H1 (cell line): ENCODE measurements around the gene PLXND1. TPM values are rescaled to one million over a fixed set of nuclear protein-coding genes. Genes with fewer than 3 reads are reported as not detected.

Source experiments
- CTCF ChIA-PET: fragments of 300-600 bp; sonication (Branson Sonifier 250); formaldehyde crosslinking; loops from one replicate; lab custom pipeline; 2021; ENCODE audit not compliant: partially characterized antibody; lab: Charles Lee
- POLR2A ChIA-PET: fragments of 300-600 bp; sonication (Branson Sonifier 250); formaldehyde crosslinking; loops from one replicate; lab custom pipeline; 2021; ENCODE audit warnings: inconsistent platforms; ENCODE audit not compliant: partially characterized antibody; lab: Charles Lee
- DNase-seq, 2 experiments: peaks; one replicate each; pipeline versions ENCODE4 v3.0.0 to v3.0.0-alpha.2; 2010 to 2022; ENCODE audit warnings: low spot score in 2 of 2, low read depth in 1 of 2, mixed read lengths in 1 of 2
- FAIRE-seq: peaks from 2 replicates; lab custom pipeline; 2011; peaks lifted over from hg19 to GRCh38; lab: Jason Lieb, UNC
- H2AFZ ChIP-seq: 2 replicates; pipeline ENCODE4 v1.8.1; 2012; ENCODE audit warnings: low read length, inconsistent platforms
- H2AK5ac ChIP-seq: 2 replicates; pipeline ENCODE4 v1.6.1; 2013; ENCODE audit warnings: low read depth, low read length
- H2BK120ac ChIP-seq: replicated peaks from 2 replicates; pipeline ENCODE3; 2013; ENCODE audit warnings: low read depth, low read length, inconsistent platforms
- H2BK12ac ChIP-seq: 2 replicates; pipeline ENCODE4 v1.6.1; 2013; ENCODE audit warnings: low read depth, low read length
- H2BK15ac ChIP-seq: 2 replicates; pipeline ENCODE4 v1.6.1; 2013; ENCODE audit warnings: low read length
- H2BK20ac ChIP-seq: 2 replicates; pipeline ENCODE4 v1.6.1; 2013; ENCODE audit warnings: low read length
- H2BK5ac ChIP-seq: 2 replicates; pipeline ENCODE4 v1.6.1; 2013; ENCODE audit warnings: low read depth, low read length
- H3K14ac ChIP-seq: 2 replicates; pipeline ENCODE4 v1.6.1; 2013; ENCODE audit warnings: inconsistent platforms; ENCODE audit not compliant: insufficient read length
- H3K18ac ChIP-seq: 2 replicates; pipeline ENCODE4 v1.6.1; 2013; ENCODE audit warnings: low read length; ENCODE audit errors: extremely low read depth
- H3K23ac ChIP-seq: 2 replicates; pipeline ENCODE4 v1.6.1; 2013; ENCODE audit warnings: inconsistent platforms; ENCODE audit not compliant: insufficient read length
- H3K23me2 ChIP-seq: 2 replicates; pipeline ENCODE4 v1.6.1; 2013; ENCODE audit warnings: low read depth, low read length
- H3K27ac ChIP-seq: 2 replicates; pipeline ENCODE4 v1.6.1; 2011; ENCODE audit warnings: low read depth, low read length, inconsistent platforms
- H3K27me3 ChIP-seq, 4 experiments: replicated peaks in 1 of 4; 1 replicate in 1 of 4; 2 replicates in 3 of 4; pipeline versions ENCODE4 v1.6.1 to v1.8.1; 2011 to 2013; ENCODE audit warnings: low read length in 3 of 4, mild to moderate bottlenecking in 3 of 4, inconsistent platforms in 2 of 4, mixed read lengths in 2 of 4, moderate library complexity in 1 of 4; ENCODE audit not compliant: control insufficient read depth in 3 of 4, insufficient read depth in 3 of 4; ENCODE audit errors: extremely low read depth in 1 of 4
- H3K36me3 ChIP-seq, 4 experiments: 2 replicates each; pipeline versions ENCODE4 v1.6.1 to v1.8.1; 2011 to 2013; ENCODE audit warnings: mild to moderate bottlenecking in 4 of 4, low read length in 3 of 4, moderate library complexity in 2 of 4, control low read depth in 1 of 4, inconsistent platforms in 1 of 4; ENCODE audit not compliant: insufficient read depth in 4 of 4, control insufficient read depth in 2 of 4
- H3K4ac ChIP-seq: replicated peaks from 2 replicates; pipeline ENCODE3; 2013; ENCODE audit warnings: low read length, low read depth, mixed read lengths, inconsistent platforms; ENCODE audit not compliant: insufficient read length
- H3K4me1 ChIP-seq, 4 experiments: replicated peaks in 1 of 4; 1 replicate in 1 of 4; 2 replicates in 3 of 4; pipeline versions ENCODE4 v1.6.1 to v1.8.1; 2011 to 2013; ENCODE audit warnings: low read length in 3 of 4, inconsistent platforms in 2 of 4, mixed read lengths in 1 of 4; ENCODE audit not compliant: insufficient read depth in 4 of 4, control insufficient read depth in 3 of 4
- H3K4me2 ChIP-seq, 2 experiments: 2 replicates each; pipeline versions ENCODE4 v1.6.1 to v1.8.1; 2011 to 2013; ENCODE audit warnings: low read depth in 2 of 2, low read length in 2 of 2, control low read depth in 1 of 2, inconsistent platforms in 1 of 2, mild to moderate bottlenecking in 1 of 2; ENCODE audit not compliant: insufficient read depth in 1 of 2
- H3K4me3 ChIP-seq, 4 experiments: fragments of 200-600, 300-600 bp in 1 of 4; sonication (generic), shearing (Covaris generic), sonication (Bioruptor Twin) in 1 of 4; 2 replicates each; pipeline versions ENCODE4 v1.5.1 to v1.8.1; 2011 to 2016; ENCODE audit warnings: low read length in 4 of 4, low read depth in 3 of 4, control low read depth in 2 of 4, inconsistent platforms in 2 of 4, mild to moderate bottlenecking in 2 of 4, mixed read lengths in 1 of 4, moderate library complexity in 1 of 4; ENCODE audit not compliant: insufficient read depth in 2 of 4; ENCODE audit errors: extremely low read depth in 1 of 4
- H3K56ac ChIP-seq: replicated peaks from 2 replicates; pipeline ENCODE3; 2013; ENCODE audit warnings: low read depth, mild to moderate bottlenecking, mixed read lengths, low read length, inconsistent platforms; ENCODE audit not compliant: insufficient read length
- H3K79me1 ChIP-seq: 2 replicates; pipeline ENCODE4 v1.6.1; 2013; ENCODE audit warnings: low read depth, low read length, control low read depth
- H3K79me2 ChIP-seq, 2 experiments: 2 replicates each; pipeline versions ENCODE4 v1.6.1 to v1.8.1; 2012 to 2013; ENCODE audit warnings: low read length in 2 of 2, mild to moderate bottlenecking in 2 of 2, inconsistent platforms in 1 of 2; ENCODE audit not compliant: insufficient read depth in 2 of 2, control insufficient read depth in 1 of 2
- H3K9ac ChIP-seq, 4 experiments: replicated peaks in 1 of 4; 1 replicate in 1 of 4; 2 replicates in 3 of 4; pipeline versions ENCODE4 v1.6.1 to v1.8.1; 2011 to 2013; ENCODE audit warnings: low read depth in 3 of 4, low read length in 3 of 4, control low read depth in 2 of 4, mild to moderate bottlenecking in 2 of 4, moderate library complexity in 2 of 4, inconsistent platforms in 1 of 4; ENCODE audit errors: extremely low read depth in 1 of 4
- H3K9me3 ChIP-seq, 2 experiments: 2 replicates each; pipeline versions ENCODE4 v1.6.1 to v1.8.1; 2012 to 2013; ENCODE audit warnings: mild to moderate bottlenecking in 2 of 2, moderate library complexity in 2 of 2, control low read depth in 1 of 2, inconsistent platforms in 1 of 2, low read depth in 1 of 2, low read length in 1 of 2, mixed read lengths in 1 of 2; ENCODE audit not compliant: insufficient read depth in 2 of 2
- H4K20me1 ChIP-seq, 2 experiments: replicated peaks in 1 of 2; 2 replicates each; pipeline versions ENCODE3 to v1.8.1; 2011 to 2013; ENCODE audit warnings: inconsistent platforms in 2 of 2, low read length in 2 of 2, mild to moderate bottlenecking in 1 of 2; ENCODE audit not compliant: insufficient read depth in 2 of 2, control insufficient read depth in 1 of 2
- H4K5ac ChIP-seq: 2 replicates; pipeline ENCODE4 v1.6.1; 2013; ENCODE audit warnings: low read length, low read depth, mixed read lengths, inconsistent platforms; ENCODE audit not compliant: insufficient read length
- H4K8ac ChIP-seq: 2 replicates; pipeline ENCODE4 v1.8.0; 2013; ENCODE audit warnings: mild to moderate bottlenecking, moderate library complexity, low read length, inconsistent platforms; ENCODE audit not compliant: insufficient read depth; ENCODE audit errors: extremely low read depth
- H4K91ac ChIP-seq: replicated peaks from 2 replicates; pipeline ENCODE3; 2013; ENCODE audit warnings: low read length, mixed read lengths, inconsistent platforms; ENCODE audit not compliant: insufficient read length
- BRCA1 ChIP-seq: IDR thresholded peaks from 2 replicates; pipeline ENCODE4 v1.6.1; 2012; ENCODE audit warnings: low read depth, low read length, improper control_type of control experiment
- CBX5 ChIP-seq: fragments of 300-800, 300-1000 bp; sonication (generic); IDR thresholded peaks from 2 replicates; pipeline ENCODE4 v1.7.1; 2016; ENCODE audit warnings: antibody characterized with exemption, low read length, low read depth
- CBX8 ChIP-seq: fragments of 300-800, 300-1000 bp; sonication (generic); IDR thresholded peaks from 2 replicates; pipeline ENCODE4 v1.7.1; 2016; ENCODE audit warnings: low read depth, low read length, borderline replicate concordance
- CHD2 ChIP-seq: IDR thresholded peaks from 2 replicates; pipeline ENCODE4 v1.6.1; 2012; ENCODE audit warnings: low read length, improper control_type of control experiment
- HDAC2 ChIP-seq, 2 experiments: fragments of 300-600 bp in 1 of 2; sonication (generic) in 1 of 2; IDR thresholded peaks; 2 replicates each; pipeline ENCODE4 v1.6.1; 2011 to 2012; ENCODE audit warnings: low read depth in 2 of 2, low read length in 2 of 2, mild to moderate bottlenecking in 2 of 2, moderate library complexity in 2 of 2, borderline replicate concordance in 1 of 2, inconsistent platforms in 1 of 2
- MAFK ChIP-seq: IDR thresholded peaks from 2 replicates; pipeline ENCODE4 v1.6.1; 2012; ENCODE audit warnings: low read depth, mild to moderate bottlenecking, improper control_type of control experiment, low read length
- PHF8 ChIP-seq: fragments of 200-600 bp; sonication (generic); conservative IDR thresholded peaks from 2 replicates; pipeline ENCODE4 v1.7.1; 2012; ENCODE audit warnings: low read depth, mild to moderate bottlenecking, inconsistent platforms, low read length, moderate library complexity
- RFX5 ChIP-seq: IDR thresholded peaks from 2 replicates; pipeline ENCODE4 v1.6.1; 2011; ENCODE audit warnings: low read depth, low read length, improper control_type of control experiment, borderline replicate concordance
- SIN3A ChIP-seq, 2 experiments: IDR thresholded peaks in 1 of 2; conservative IDR thresholded peaks in 1 of 2; 2 replicates each; pipeline ENCODE4 v1.6.1; 2011 to 2012; ENCODE audit warnings: low read length in 2 of 2, improper control_type of control experiment in 1 of 2, low read depth in 1 of 2, mild to moderate bottlenecking in 1 of 2
- SUZ12 ChIP-seq: fragments of 200-600 bp; sonication (generic); IDR thresholded peaks from 2 replicates; pipeline ENCODE4 v1.6.1; 2012; ENCODE audit warnings: mild to moderate bottlenecking, inconsistent platforms, low read length, moderate library complexity, mixed read lengths
- YY1 ChIP-seq: IDR thresholded peaks from 2 replicates; pipeline ENCODE4 v1.6.1; 2011; ENCODE audit warnings: low read depth, mild to moderate bottlenecking, low read length
- WGBS, 2 experiments: shearing (Covaris generic) in 1 of 2; methylation state at CpG; one replicate each; pipeline versions ENCODE4 v1.1.6 to v1.1.7; 2013 to 2015; ENCODE audit warnings: low lambda C conversion rate in 2 of 2, mixed read lengths in 2 of 2, inconsistent platforms in 1 of 2, low coverage in 1 of 2, missing lambda C conversion rate in 1 of 2; ENCODE audit not compliant: insufficient replicate concordance in 2 of 2, insufficient coverage in 1 of 2, insufficient read length in 1 of 2; ENCODE audit errors: extremely low coverage in 1 of 2, missing lambda C conversion rate in 1 of 2; 5-methylcytosine and 5-hydroxymethylcytosine counted together
- polyA plus RNA-seq, 7 experiments: library from polyadenylated mRNA; depleted of rRNA in 3 of 7; stranded (reverse) in 5 of 7; unstranded in 2 of 7; fragments of >200 nt in 5 of 7; fragments of 200-250 nt in 2 of 7; gene quantifications; 1 replicate in 5 of 7; 2 replicates in 1 of 7; 4 replicates in 1 of 7; pipeline versions ENCODE4 v1.2.1 to v1.2.3, GENCODE V29; 2011 to 2013; ENCODE audit warnings: missing spikeins in 2 of 7, mixed read lengths in 2 of 7
- total RNA-seq: library from RNA; stranded (reverse); fragmentation: NEBNext Ultra II Directional; extraction: Animal tissue kit (Norgen Biotek cat#: 25700); gene quantifications from 2 replicates; pipeline ENCODE4 v1.2.1, GENCODE V29; 2021
- TF ChIP-seq, protein P1 (sequence below): IDR thresholded peaks from 2 replicates; pipeline ENCODE4 v1.6.1; 2011; ENCODE audit warnings: low read depth, mild to moderate bottlenecking, low read length; ENCODE audit not compliant: insufficient read depth

PLXND1 gene
- total and polyA plus RNA-seq, 2 of the 8 experiments (the other 6 are each of a cell fraction or from before 2014, with no cell fraction given) = 17.7 to 66.4 TPM

DNA sequence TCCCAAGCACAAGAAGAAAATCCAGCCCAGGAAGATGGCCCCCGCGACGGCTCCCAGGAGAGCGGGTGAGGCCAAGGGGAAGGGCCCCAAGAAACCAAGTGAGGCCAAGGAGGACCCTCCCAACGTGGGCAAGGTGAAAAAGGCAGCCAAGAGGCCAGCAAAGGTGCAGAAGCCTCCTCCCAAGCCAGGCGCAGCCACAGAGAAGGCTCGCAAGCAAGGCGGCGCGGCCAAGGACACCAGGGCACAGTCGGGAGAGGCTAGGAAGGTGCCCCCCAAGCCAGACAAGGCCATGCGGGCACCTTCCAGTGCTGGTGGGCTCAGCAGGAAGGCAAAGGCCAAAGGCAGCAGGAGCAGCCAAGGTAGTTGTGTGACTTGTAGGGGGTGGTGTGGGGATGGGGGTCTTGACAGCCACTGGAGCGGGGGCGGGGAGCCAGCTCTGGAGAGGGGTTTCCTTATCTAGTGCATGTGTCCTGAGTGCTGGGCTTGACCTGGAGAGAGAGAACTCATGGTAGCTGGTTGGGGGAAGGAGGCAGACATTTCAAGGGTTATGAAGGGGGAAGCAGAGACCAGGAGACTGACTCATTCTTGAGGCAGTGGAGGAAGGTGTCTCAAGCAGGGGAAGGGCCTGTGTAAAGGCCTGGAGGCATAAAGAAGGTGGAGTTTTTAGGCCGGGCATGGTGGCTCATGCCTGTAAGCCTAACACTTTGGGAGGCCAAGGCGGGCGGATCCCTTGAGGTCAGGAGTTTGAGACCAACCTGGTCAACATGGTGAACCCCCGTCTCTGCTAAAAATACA lies 57.3 kb downstream of the PLXND1 start:
- Histone ChIP-seq H2AK5ac (no peak overlapping the region), H3K4ac (no peak overlapping the region), H2BK120ac (no peak overlapping the region), H3K9ac (no peak overlapping the region), H3K23me2 (no peaks in the 10 kb centered on the region; the same call in 1 of the 2 replicates), H4K91ac (no peak overlapping the region), H3K9me3 (no peaks in the 10 kb centered on the region), H3K36me3 (no peaks in the 10 kb centered on the region), H3K4me1 (peaks cover 3 to 10% (median 5%) of the 10 kb centered on the region in 4 experiments; a peak in 6 of 7 replicates), H3K14ac (no peak overlapping the region), H4K5ac (no peak overlapping the region), H3K4me2 (no peak overlapping the region), H3K56ac (no peak overlapping the region), H4K8ac (no peak overlapping the region), H2AFZ (no peak overlapping the region), H3K23ac (no peak overlapping the region), H2BK5ac (no peak overlapping the region), H4K20me1 (no peaks in the 10 kb centered on the region), H3K27ac (no peak overlapping the region), H3K18ac (no peak overlapping the region), H3K27me3 (no peaks in the 10 kb centered on the region), H2BK12ac (no peak overlapping the region), H2BK15ac (no peak overlapping the region), H3K79me1 (no peaks in the 10 kb centered on the region), H3K4me3 (no peak overlapping the region), H3K79me2 (no peaks in the 10 kb centered on the region), H2BK20ac (no peak overlapping the region)
- DNase-seq = no peak
- 90% methylated on average over 15 of the region's 18 CpGs; no CpG with 5 or more reads in 1 of the 2 experiments for WGBS, 2 experiments
- POLR2A ChIA-PET = no interaction called here
- CTCF ChIA-PET = interaction anchor here (1.2 to 11.3 kb wide), 4 partner anchors 9 to 79 kb away, joined by 3 to 93 read pairs (median 4); no protein-coding TSS in a partner anchor
- FAIRE-seq = no peak
- no peak for TF ChIP-seq BRCA1
- TF ChIP-seq PHF8 = no peak
- TF ChIP-seq HDAC2 (IDR thresholded peaks at IDR 0.05; ENCODE audit: borderline replicate concordance in 1 of 2, low read depth in 2 of 2, low read length in 2 of 2) = no peak
- no peak for TF ChIP-seq RFX5
- TF ChIP-seq SIN3A (conservative IDR thresholded peaks at IDR 0.05 in 1 of 2, IDR thresholded peaks at IDR 0.05 in 1 of 2; ENCODE audit: low read depth in 1 of 2, low read length in 2 of 2) = no peak
- no peak for TF ChIP-seq CBX8
- TF ChIP-seq SUZ12 = no peak
- no peak for TF ChIP-seq YY1
- TF ChIP-seq MAFK = no peak
- no peak for TF ChIP-seq CBX5
- no peak for TF ChIP-seq CHD2
- TF ChIP-seq, protein P1, sequence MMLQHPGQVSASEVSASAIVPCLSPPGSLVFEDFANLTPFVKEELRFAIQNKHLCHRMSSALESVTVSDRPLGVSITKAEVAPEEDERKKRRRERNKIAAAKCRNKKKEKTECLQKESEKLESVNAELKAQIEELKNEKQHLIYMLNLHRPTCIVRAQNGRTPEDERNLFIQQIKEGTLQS = no peak
